GM19468 (cell line): ENCODE measurements around the gene CPT1A.
"Not testable (repeated sequence)": the region's sequence is repeated elsewhere in the genome, so short reads cannot be mapped to it uniquely, and the experiment has no call there.

Experiments
- ATAC-seq: cut with Tn5 transposase; IDR thresholded peaks from one replicate; pipeline ENCODE4 v1.9.1; 2021; ENCODE audit warnings: mild to moderate bottlenecking, moderate library complexity, moderate number of reproducible peaks; ENCODE audit not compliant: unreplicated experiment; ENCODE audit errors: extremely low read depth

The CPT1A gene

GRCh38 chr11:68841718-68842426 is at the start of gene CPT1A:
Gene CPT1A, minus strand, starts transcription at chr11:68841916. Its CDS starts 26,442 bp downstream, at chr11:68815474.
- ATAC-seq: no peak

DNA sequence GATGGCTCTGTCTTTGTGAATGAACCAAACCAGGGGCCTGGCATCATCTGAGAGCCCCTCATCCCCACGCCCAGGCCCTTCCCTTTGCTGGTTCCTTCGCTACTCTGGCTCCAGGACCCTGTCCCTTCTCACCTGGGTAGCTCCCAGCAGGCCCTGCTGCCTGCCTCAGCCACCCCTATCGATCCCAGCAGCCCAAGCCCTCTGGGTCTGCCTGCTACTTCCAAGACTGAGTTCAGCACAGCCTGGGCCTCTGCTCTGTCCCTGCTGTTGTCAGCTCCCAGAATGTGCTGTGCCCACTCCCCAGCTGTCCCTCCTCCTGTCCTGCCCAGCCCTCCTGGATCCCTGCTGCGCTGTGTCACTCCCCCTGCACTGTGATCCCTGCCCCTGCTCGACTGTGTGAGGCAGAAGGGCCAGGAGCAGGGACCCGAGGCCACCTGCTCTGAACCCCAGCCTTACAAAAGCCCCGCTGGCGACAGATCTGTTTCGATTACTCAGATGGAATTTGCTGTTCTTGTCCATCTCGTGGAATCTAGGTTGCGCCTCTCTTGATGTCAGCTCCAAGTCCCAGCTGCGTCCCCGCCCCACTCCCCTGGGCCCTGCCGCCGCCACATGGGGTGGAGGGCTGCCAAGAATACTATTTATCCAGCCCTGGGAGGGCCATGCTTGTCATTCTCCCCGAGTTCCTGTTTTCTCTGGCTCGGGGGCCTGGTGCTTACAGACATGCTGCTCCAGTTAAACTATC is 48.9 kb upstream of the CPT1A start:
- no peak for ATAC-seq

GRCh38 chr11:68889948-68890446 is 48.3 kb upstream of the CPT1A start:
- ATAC-seq: no peak

- not testable (repeated sequence) for ATAC-seq
Measured at GRCh38 chr11:68884827-68885226, 43.1 kb upstream of the CPT1A start.

DNA sequence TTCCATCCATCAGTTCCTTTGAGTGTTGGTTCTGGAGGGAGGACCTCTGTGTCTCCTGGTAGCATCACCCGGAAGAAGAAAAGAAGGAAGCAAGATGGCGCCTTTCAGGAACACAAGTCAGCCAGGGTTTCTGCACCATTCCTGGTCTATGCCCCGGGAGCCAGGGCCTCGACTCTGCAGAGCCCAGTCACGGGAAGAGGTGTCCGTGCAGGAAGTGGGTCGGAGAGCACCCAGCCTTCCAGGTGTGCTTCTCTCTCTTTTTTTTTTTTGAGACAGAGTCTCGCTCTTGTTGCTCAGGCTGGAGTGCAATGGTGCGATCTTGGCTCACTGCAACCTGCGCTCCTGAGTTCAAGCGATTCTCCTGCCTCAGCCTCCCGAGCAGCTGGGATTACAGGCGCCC is 40.7 kb upstream of the CPT1A start:
- ATAC-seq: no peak

DNA sequence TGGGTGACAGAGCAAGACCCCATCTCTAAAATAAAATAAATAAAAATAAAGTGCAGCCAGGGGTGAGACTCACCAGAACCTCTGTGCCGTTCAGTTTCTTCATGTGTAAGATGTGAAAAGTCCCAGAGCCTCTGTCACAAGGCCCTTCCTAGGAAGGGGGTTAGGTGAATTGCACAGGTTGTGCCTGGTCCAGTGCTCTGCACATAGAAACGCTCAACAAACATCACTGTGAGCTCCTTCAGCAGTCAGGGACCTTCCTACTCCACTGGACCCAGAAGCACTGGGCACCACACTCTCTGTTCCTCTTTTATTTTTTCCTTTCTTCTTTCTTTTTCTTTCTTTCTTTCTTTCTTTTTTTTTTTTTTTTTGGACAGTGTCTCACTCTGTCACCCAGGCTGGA is 39.6 kb upstream of the CPT1A start:
- no peak for ATAC-seq

DNA sequence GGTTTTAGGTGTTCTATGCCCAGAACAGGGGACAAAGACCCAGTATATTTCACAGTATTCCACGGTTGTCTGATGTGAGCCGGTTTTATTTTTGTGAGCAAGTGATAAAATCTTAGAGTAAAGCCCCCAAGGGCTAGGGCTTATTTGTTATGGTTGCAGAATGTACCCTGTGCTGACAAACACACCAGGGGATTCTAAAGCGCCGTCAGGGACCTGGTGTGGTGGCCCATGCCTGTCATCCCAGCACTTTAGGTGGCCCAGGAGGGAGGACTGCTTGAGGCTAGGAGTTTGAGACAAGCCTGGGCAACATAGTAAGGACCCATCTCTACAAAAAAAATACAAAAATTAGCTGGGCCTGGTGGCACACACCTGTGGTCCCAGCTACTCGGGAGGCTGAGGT is 39.1 kb upstream of the CPT1A start:
- ATAC-seq: no peak

DNA sequence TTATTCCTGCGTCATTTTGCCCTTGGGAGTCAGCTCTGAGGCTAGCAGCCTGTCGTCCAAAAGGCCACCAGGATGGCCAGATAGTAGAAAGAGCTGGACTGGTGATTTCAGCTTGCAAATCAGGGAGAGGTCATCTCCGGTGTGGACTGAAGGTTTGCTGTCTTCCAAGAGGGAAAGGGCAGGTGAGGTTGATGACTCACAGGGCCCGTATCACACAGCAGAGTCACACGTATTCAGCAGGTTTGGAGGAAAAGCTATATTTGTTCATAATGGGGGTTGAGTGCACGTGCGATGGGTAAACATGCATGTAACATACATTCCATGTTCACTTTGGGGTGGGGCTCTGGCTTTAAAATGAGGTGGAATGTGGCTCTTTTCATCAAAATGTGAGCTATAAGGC is 36.3 kb upstream of the CPT1A start:
- ATAC-seq: no peak

GRCh38 chr11:68872216-68873003 is 30.7 kb upstream of the CPT1A start:
- no peak for ATAC-seq

- no peak for ATAC-seq
Measured at GRCh38 chr11:68870470-68870869, 28.8 kb upstream of the CPT1A start.

DNA sequence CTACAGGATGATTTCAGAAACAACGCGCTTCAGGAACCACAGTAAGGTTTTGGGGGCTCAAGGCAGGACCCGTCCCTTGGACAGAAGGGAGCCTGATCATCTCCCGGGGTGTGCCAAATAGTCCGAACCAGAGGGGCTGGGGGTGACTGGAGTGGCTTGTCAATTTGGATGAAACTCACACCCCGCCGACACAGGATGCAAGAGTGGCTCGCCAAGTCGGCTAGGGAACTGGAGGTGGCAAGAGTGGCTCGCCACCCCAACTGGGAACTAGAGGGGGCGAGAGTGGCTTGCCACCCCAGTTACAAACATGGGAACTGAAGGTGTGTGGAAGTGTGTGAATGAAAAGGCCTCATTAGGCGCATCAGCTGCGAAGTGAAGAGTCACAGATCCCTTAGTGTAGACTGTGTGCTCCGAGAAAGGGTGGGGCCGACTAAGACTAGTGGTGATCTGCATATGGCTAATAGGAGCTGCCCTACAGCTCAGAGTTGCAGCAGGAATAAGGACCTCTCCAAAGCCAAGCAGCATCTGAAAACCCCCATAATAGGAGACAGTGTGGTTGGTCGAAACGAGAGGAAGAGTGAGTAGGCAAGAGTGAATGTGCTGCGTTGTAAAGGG is 26.6 kb upstream of the CPT1A start:
- ATAC-seq: no peak

DNA sequence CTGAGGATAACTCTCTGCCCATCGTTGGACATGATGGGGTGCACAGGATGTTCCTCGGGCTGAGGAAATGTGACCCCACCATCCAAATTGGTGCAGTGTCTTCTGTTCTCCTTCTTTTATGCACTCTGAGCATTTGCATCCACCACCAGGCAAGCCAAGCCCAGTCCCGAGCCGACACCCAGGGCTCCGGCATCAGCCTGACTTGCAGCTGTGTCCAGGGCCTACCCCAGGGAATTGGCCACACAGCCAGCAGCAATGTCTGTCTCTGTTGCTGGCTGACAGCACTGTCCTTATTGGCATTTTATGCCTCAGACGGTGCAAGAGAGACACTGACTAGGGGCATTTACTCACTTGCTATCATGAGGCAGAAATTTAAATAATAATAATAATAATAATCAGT is 25.4 kb upstream of the CPT1A start:
- no peak for ATAC-seq

GRCh38 chr11:68865241-68865640 is 23.5 kb upstream of the CPT1A start:
- ATAC-seq: no peak

DNA sequence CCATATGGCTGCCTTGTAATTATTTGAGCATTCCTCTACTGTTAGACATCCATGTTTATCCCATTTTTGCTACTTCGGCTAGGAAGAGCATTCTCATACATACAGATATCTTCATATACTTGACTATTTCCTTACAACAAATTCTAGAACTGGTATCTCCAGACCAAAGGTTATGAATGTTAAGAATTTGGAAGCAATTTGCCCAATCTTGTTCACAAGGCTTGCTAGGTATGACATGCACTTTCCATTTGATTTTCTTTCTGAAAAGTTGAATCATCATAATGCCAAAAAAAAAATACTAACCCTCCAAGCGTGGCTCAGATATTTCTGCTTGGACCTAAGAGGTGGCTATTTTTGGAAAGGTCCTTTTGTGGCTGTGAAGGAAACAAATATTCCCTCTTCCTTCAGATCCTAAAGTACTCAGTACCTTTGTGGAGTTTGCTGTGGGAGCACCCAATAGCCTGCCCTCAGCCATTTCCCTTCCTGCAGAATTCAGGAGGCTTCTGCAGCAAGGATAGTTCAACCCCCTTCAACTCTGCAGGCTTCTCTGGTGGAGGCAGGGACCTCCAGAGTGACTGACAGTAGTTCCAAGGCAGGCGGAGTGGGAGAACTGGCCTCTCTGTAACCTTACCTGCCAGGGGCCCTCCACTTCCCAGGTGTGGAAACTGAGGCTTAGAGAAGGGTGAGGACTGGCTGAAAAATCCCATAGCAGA is 22.0 kb upstream of the CPT1A start:
- no peak for ATAC-seq

DNA sequence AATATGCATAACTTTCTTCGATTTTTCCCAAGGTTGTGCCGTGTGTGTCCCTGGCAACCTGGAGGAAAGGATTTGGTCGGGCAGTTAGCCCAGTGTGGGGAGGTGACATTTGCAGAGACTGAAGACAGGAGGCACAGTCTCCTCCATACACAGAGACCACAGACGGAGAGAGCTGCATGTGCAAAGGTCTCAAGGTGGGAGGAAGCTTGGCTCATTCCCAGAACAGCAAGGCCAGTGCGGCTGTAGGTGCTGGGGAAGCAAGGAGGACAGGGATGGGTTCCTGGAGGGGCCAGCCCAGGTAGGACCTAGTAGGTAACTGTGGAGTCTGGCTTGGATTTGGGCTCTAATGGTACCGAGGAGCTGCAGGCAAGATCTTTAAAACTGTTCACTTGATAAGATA is 20.7 kb upstream of the CPT1A start:
- no peak for ATAC-seq

DNA sequence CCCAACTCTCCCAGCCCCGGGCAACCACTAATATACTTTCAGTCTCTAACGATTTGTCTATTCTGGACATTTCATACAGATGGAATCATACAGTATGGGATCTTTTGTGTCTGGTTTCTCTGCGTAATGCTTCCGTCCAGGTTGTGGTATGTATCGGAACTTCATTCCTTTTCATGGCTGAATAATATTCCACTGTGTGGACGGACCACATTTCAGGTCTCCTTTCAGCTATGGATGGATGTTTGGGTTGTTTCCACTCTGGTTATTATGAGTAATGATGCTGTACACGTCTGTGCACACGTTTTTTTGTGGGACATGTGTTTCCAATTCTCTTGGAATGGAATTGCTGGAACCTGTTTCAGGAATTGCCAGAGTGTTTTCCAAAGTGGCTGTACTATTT is 17.4 kb upstream of the CPT1A start:
- ATAC-seq: no peak

DNA sequence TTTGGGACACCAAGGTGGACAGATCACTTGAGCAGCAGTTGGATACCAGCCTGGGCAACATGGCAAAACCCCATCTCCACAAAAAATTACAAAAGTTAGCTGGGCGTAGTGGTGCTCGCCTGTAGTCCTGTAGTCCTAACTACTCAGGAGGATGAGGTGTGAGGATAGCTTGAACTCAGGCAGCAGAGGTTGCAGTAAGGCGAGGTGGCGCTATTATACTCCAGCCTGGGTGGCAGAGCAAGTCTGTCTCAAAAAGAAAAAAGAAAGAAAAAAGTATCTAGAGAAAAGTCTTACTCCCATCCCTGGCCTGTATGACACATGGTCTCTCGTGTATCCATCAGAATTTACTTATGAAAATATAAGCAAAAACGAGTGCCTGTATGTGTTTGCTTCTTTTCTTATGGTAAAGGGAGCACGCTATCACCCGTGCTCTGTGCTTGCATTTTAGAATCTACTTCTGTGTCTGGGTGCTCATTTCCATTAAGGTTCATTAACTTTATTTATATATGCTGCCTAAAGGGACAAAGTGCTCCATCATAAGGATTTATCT is 15.4 kb upstream of the CPT1A start:
- ATAC-seq: no peak

DNA sequence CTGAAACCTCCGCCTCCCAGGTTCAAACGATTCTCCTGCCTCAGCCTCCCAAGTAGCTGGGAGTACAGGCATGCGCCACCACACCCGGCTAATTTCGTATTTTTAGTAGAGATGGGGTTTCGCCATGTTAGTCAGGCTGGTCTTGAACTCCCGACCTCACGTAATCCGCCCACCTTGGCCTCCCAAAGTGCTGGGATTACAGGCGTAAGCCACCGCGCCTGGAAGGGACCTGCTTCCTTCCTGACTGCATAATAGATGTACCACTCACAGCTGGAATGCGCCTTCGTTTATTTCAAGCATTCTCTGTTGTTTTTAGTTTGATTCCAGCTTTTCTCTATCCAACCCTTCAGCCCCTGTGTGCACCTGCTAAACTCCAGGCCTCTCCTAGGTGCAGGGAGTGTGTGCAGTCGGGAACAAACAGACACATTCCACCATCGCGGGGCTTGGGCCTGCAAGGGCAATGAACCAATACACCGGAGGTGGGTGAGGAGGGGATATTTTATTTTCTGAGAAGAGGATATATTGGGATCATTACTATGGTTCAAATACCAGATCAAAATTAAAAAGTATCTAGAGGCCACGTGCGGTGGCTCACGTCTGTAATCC is 14.8 kb upstream of the CPT1A start:
- ATAC-seq: not testable (repeated sequence)
